GM23248 (cell line): ENCODE results near the gene TRIM41. TPM values are rescaled to one million over a fixed set of nuclear protein-coding genes. Genes with fewer than 3 reads are reported as not detected.

Experiments used
- DNase-seq: peaks from one replicate; pipeline ENCODE4 v3.0.0-alpha.2; 2015
- H2AFZ ChIP-seq: fragments of 200-600 bp; sonication (generic); 2 replicates; pipeline ENCODE4 v1.6.1; 2016; ENCODE audit warnings: antibody characterized with exemption
- H3F3A ChIP-seq: fragments of 200-600 bp; sonication (generic); 2 replicates; pipeline ENCODE4 v1.6.1; 2016; ENCODE audit warnings: mild to moderate bottlenecking, antibody characterized with exemption, mixed run types; ENCODE audit not compliant: insufficient read depth
- H3K27ac ChIP-seq: fragments of 200-600 bp; sonication (generic); 2 replicates; pipeline ENCODE4 v1.5.1; 2016; ENCODE audit warnings: mild to moderate bottlenecking
- H3K27me3 ChIP-seq: fragments of 200-600 bp; sonication (generic); replicated peaks from 2 replicates; pipeline ENCODE4 v1.6.1; 2016; ENCODE audit warnings: mild to moderate bottlenecking; ENCODE audit not compliant: insufficient read depth
- H3K36me3 ChIP-seq: fragments of 200-600 bp; sonication (generic); 2 replicates; pipeline ENCODE4 v1.6.1; 2016; ENCODE audit warnings: low read depth, mild to moderate bottlenecking
- H3K4me1 ChIP-seq: fragments of 200-600 bp; sonication (generic); 2 replicates; pipeline ENCODE4 v1.6.1; 2016; ENCODE audit warnings: mild to moderate bottlenecking; ENCODE audit not compliant: insufficient read depth
- H3K4me2 ChIP-seq: fragments of 200-600 bp; sonication (generic); one replicate; pipeline ENCODE4 v1.6.1; 2016; ENCODE audit warnings: mild to moderate bottlenecking; ENCODE audit not compliant: unreplicated experiment
- H3K4me3 ChIP-seq: fragments of 200-600 bp; sonication (generic); 2 replicates; pipeline ENCODE4 v1.5.1; 2016; ENCODE audit warnings: mild to moderate bottlenecking
- H3K79me2 ChIP-seq: fragments of 200-600 bp; sonication (generic); 2 replicates; pipeline ENCODE4 v1.6.1; 2016; ENCODE audit warnings: mild to moderate bottlenecking; ENCODE audit not compliant: insufficient read depth
- H3K9ac ChIP-seq: fragments of 200-600 bp; sonication (generic); 2 replicates; pipeline ENCODE4 v1.6.1; 2016; ENCODE audit warnings: mild to moderate bottlenecking
- H3K9me2 ChIP-seq: fragments of 200-600 bp; sonication (generic); 2 replicates; pipeline ENCODE4 v1.6.1; 2016; ENCODE audit warnings: mixed run types, mild to moderate bottlenecking, moderate library complexity; ENCODE audit not compliant: insufficient read depth
- H3K9me3 ChIP-seq: fragments of 200-600 bp; sonication (generic); one replicate; pipeline ENCODE4 v1.6.1; 2017; ENCODE audit warnings: low read depth
- H4K20me1 ChIP-seq: fragments of 200-600 bp; sonication (generic); 2 replicates; pipeline ENCODE4 v1.6.0; 2016; ENCODE audit not compliant: insufficient read depth
- EZH2 ChIP-seq: fragments of 200-600 bp; sonication (generic); IDR thresholded peaks from 2 replicates; pipeline ENCODE4 v1.6.1; 2018; ENCODE audit warnings: antibody characterized with exemption, mild to moderate bottlenecking; ENCODE audit not compliant: insufficient read depth, poor library complexity, severe bottlenecking
- EZH2phosphoT487 ChIP-seq: fragments of 200-600 bp; sonication (generic); IDR thresholded peaks from 2 replicates; pipeline ENCODE4 v1.6.1; 2018; ENCODE audit warnings: antibody characterized with exemption, moderate library complexity, mild to moderate bottlenecking, low read depth; ENCODE audit not compliant: insufficient read depth
- WGBS, 2 experiments: methylation state at CpG; one replicate each; pipeline ENCODE4 v1.1.6; 2015 to 2017; ENCODE audit warnings: low lambda C conversion rate in 2 of 2, low coverage in 1 of 2; ENCODE audit errors: missing lambda C conversion rate in 2 of 2; 5-methylcytosine and 5-hydroxymethylcytosine counted together
- in situ Hi-C: fragments of 300-500 bp; cut with MboI; formaldehyde crosslinking; loops from 2 replicates; pipeline ENCODE4 v1.15.0; 2020
- polyA plus RNA-seq: library from polyadenylated mRNA; unstranded; fragments of >200 nt; fragmentation: Nextera tagmentation; extraction: Ambion mirVana; gene quantifications from 2 replicates; pipeline ENCODE4 v1.2.1, GENCODE V29; 2016
- total RNA-seq: library from RNA; depleted of rRNA; stranded (reverse); fragments of >200 nt; shearing (Covaris generic); gene quantifications from 2 replicates; pipeline ENCODE4 v1.2.3, GENCODE V29; 2014

The TRIM41 gene
- total and polyA plus RNA-seq, 2 experiments from 2014 or later: 3.8 to 18.6 TPM

- H3K4me1 ChIP-seq: no peaks in the 10 kb centered on the region
- H4K20me1 ChIP-seq: no peaks in the 10 kb centered on the region
- no peak overlapping the region for H3K27ac ChIP-seq
- no peak overlapping the region for H3K9ac ChIP-seq
- peaks cover 1% of the 10 kb centered on the region for H3F3A ChIP-seq
- H3K4me2 ChIP-seq: no peak overlapping the region
- H3K27me3 ChIP-seq: no peaks in the 10 kb centered on the region
- H2AFZ ChIP-seq: no peak overlapping the region
- H3K4me3 ChIP-seq: no peak overlapping the region
- in situ Hi-C loops: no loop called here
- no peak for DNase-seq
- H3K36me3 ChIP-seq: no peaks in the 10 kb centered on the region
- TF ChIP-seq EZH2phosphoT487: no peak
- no peak for TF ChIP-seq EZH2
- no peaks in the 10 kb centered on the region for H3K9me2 ChIP-seq
- no peaks in the 10 kb centered on the region for H3K9me3 ChIP-seq
- 95 to 98% methylated on average over 4 of the region's 4 CpGs for WGBS, 2 experiments
- no peaks in the 10 kb centered on the region for H3K79me2 ChIP-seq
Observed at GRCh38 chr5:181200816-181201215, 22.3 kb upstream of the TRIM41 start.

- Histone ChIP-seq H4K20me1 (no peaks in the 10 kb centered on the region), H3K9me3 (no peaks in the 10 kb centered on the region), H3K27ac (no peak overlapping the region), H3K4me3 (no peak overlapping the region), H3K27me3 (no peaks in the 10 kb centered on the region), H3F3A (peaks cover 19% of the 10 kb centered on the region), H3K4me1 (no peaks in the 10 kb centered on the region), H3K36me3 (no peaks in the 10 kb centered on the region), H3K9me2 (no peaks in the 10 kb centered on the region), H3K4me2 (peak overlapping the region; percentile 9), H3K9ac (0 out of 2 replicates have a peak overlapping the region, but pooled peaks have one; percentile 16), H2AFZ (0 out of 2 replicates have a peak overlapping the region, but pooled peaks have one; percentile 78), H3K79me2 (no peaks in the 10 kb centered on the region)
- peak; percentile 85 for DNase-seq
- WGBS, 2 experiments: 31 to 37% methylated on average over 11 of the region's 11 CpGs
- no peak for TF ChIP-seq EZH2phosphoT487
- TF ChIP-seq EZH2: no peak
- in situ Hi-C loops: no loop called here
Observed at GRCh38 chr5:181203093-181203711, 19.9 kb upstream of the TRIM41 start.

- H3K4me3 ChIP-seq: peak overlapping the region; percentile 65
- no peaks in the 10 kb centered on the region for H3K79me2 ChIP-seq
- H3K4me1 ChIP-seq: no peaks in the 10 kb centered on the region
- DNase-seq: no peak
- H3K36me3 ChIP-seq: no peaks in the 10 kb centered on the region
- no peaks in the 10 kb centered on the region for H4K20me1 ChIP-seq
- no peaks in the 10 kb centered on the region for H3K27me3 ChIP-seq
- TF ChIP-seq EZH2phosphoT487: no peak
- no peak for TF ChIP-seq EZH2
- no peaks in the 10 kb centered on the region for H3K9me3 ChIP-seq
- no peak overlapping the region for H3K27ac ChIP-seq
- peak overlapping the region; percentile 16; the same call in 1 of the 2 replicates for H3K9ac ChIP-seq
- 6 to 8% methylated on average over 12 to 17 of the region's 17 CpGs for WGBS, 2 experiments
- peak overlapping the region; percentile 15 for H3K4me2 ChIP-seq
- peak overlapping the region; percentile 78 for H2AFZ ChIP-seq
- peaks cover 22% of the 10 kb centered on the region for H3F3A ChIP-seq
- no peaks in the 10 kb centered on the region for H3K9me2 ChIP-seq
- in situ Hi-C loops: no loop called here
Observed at GRCh38 chr5:181203777-181204112, 19.3 kb upstream of the TRIM41 start.

GRCh38 chr5:181204113-181204825, 18.8 kb upstream of the TRIM41 start:
- no peaks in the 10 kb centered on the region for H3K4me1 ChIP-seq
- no peaks in the 10 kb centered on the region for H3K9me3 ChIP-seq
- peak overlapping the region; percentile 16; the same call in 1 of the 2 replicates for H3K9ac ChIP-seq
- no peaks in the 10 kb centered on the region for H3K27me3 ChIP-seq
- DNase-seq: peak; percentile 70
- peak overlapping the region; percentile 78 for H2AFZ ChIP-seq
- no peaks in the 10 kb centered on the region for H3K36me3 ChIP-seq
- in situ Hi-C loops: no loop called here
- no peaks in the 10 kb centered on the region for H3K79me2 ChIP-seq
- H3K9me2 ChIP-seq: no peaks in the 10 kb centered on the region
- TF ChIP-seq EZH2 (no peak), EZH2phosphoT487 (no peak)
- no peak overlapping the region for H3K27ac ChIP-seq
- WGBS, 2 experiments: 1 to 3% methylated on average over 33 to 59 of the region's 67 CpGs
- peaks cover 22% of the 10 kb centered on the region for H3F3A ChIP-seq
- no peaks in the 10 kb centered on the region for H4K20me1 ChIP-seq
- peak overlapping the region; percentile 15 for H3K4me2 ChIP-seq
- H3K4me3 ChIP-seq: peak overlapping the region; percentile 65
